ENCODE results near the gene SYK.

GRCh38 chr9:90916147-90916734 lies 114.6 kb downstream of the SYK start:
- TF ChIP-seq CTCF (IDR thresholded peaks at IDR 0.05; ENCODE audit: poor library complexity), result no peak
- no peak for TF ChIP-seq EZH2 (IDR thresholded peaks at IDR 0.05; ENCODE audit: borderline replicate concordance)
- no peak for TF ChIP-seq EZH2phosphoT487 (IDR thresholded peaks at IDR 0.05; ENCODE audit: low read depth, severe bottlenecking, unreplicated experiment)
